ENCODE data around the gene ING5. TPM values are rescaled to one million over a fixed set of nuclear protein-coding genes. Genes with fewer than 3 reads are reported as not detected.

Gene ING5
- total and polyA plus RNA-seq, 9 donors = 21.0 to 29.4 (median 24.9) TPM

DNA sequence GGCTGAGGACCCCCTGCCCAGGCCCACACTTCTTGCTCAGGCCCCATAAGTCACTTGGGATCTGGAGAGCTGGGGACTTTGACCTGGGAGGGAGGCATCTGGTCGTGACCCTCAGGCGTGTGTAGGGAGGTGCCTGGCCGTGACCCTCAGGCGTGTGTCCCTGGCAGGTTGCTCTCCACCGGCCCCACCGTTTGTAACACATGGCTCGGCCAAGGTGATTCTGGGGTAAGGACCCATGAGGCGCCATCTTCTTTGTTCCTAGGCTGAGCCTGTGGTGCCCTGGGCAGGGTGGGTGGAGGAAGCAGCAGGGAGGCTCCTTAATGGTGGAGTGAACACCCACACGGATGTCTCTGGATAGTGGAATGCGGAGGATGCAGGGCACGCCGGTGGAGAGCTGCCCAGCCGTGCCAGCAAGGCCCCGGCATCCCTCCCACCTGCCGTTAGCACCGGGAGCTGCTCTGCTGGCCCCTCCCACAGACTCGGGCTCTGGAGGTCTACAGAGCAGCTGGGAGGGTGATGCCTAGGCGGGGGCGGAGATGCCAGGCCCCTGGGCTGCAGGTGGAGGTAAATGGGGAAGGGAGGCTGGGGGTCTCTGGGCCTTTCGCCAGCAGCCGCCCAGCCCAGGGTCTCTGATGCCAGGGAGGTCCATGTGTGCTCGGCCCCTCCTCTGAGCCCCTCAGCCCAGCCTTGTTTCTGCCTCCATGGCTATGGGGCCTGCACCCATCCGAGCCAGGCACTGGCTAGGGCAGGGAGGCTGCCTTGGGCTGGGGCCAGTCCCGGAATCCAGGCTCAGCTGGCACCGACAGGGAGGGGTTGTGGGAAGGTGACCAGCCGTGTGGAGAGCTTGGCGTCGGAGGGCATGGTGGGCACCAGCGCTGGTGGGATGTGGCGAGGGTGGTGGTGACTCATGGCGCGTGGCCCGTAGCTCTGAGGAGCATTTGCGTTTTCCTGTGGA, 73.7 kb downstream of the ING5 start:
- WGBS (ENCODE audit: insufficient coverage) = 76% methylated on average over 16 of the region's 34 CpGs
- peaks cover 24% of the 10 kb centered on the region for H3K4me1 ChIP-seq (ENCODE audit: control insufficient read depth, insufficient read depth, low read length)
- peaks cover 16% of the 10 kb centered on the region for H3K27me3 ChIP-seq (ENCODE audit: control insufficient read depth, insufficient read depth, low read length)
- H3K4me3 ChIP-seq (ENCODE audit: low read length) = no peak overlapping the region
- no peaks in the 10 kb centered on the region for H3K36me3 ChIP-seq (ENCODE audit: control insufficient read depth, insufficient read depth, low read length)
- H3K9me3 ChIP-seq (replicated peaks; ENCODE audit: control insufficient read depth, low read depth, low read length) = no peaks in the 10 kb centered on the region
- H3K27ac ChIP-seq (ENCODE audit: low read length) = no peak overlapping the region
- no peak for DNase-seq

DNA sequence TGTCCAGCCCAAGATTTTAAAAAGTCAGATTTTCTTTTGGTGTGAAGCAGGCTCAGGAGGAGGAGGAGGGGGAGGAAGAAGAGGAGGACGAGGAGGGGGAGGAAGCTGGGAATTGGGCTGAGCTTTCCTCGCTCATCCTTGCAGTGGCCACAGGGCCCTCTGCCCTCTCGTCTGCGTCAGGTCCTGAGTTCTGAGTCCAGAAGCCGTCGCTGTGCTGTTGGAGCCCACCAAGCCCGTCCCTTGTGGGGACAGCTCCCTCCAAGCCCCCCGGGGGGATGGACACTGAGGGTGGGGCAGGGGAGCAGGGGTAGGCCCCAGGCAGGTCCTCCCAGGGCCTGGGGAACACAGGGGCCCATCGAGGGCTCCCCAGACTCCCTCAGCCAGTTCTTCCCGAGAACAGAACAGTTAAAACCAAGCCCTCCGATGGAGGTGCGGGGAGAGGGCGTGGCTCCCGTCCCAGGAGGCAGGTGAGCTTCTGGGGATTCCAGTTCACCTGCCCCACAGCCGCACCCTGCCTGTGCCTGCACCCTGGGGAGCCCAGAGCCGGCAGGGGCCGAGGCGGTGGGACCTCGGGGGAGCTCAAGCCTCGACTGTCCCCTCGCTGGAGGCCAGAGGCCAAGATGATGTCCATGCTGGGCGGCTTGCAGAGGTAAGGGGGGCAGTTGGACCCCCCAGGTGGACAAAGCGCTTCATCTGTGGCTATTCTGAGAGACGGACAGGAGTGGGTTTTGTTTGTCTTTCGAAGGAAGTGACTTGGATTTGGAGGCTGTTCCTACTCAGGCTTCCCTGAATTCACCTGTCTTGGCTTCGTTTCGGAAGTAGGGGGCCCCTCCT, 74.7 kb downstream of the ING5 start, which contains the start of gene GAL3ST2:
Gene GAL3ST2, plus strand, starts transcription at position 487 of the 834 bp plus-strand sequence. Its CDS starts 134 bp downstream, at position 621.
- DNase-seq = no peak
- 72% methylated on average over 21 of the region's 27 CpGs for WGBS (ENCODE audit: insufficient coverage)
- Histone ChIP-seq H3K9me3 (replicated peaks; ENCODE audit: control insufficient read depth, low read depth, low read length) (peaks cover 2% of the 10 kb centered on the region), H3K27ac (ENCODE audit: low read length) (no peak within 1 kb of the TSS), H3K36me3 (ENCODE audit: control insufficient read depth, insufficient read depth, low read length) (no peaks in the 10 kb centered on the region), H3K4me1 (ENCODE audit: control insufficient read depth, insufficient read depth, low read length) (peaks cover 14% of the 10 kb centered on the region), H3K27me3 (ENCODE audit: control insufficient read depth, insufficient read depth, low read length) (peaks cover 14% of the 10 kb centered on the region), H3K4me3 (ENCODE audit: low read length) (no peak within 1 kb of the TSS)

- Histone ChIP-seq H3K4me1 (ENCODE audit: control insufficient read depth, insufficient read depth, low read length) (peaks cover 9% of the 10 kb centered on the region), H3K27me3 (ENCODE audit: control insufficient read depth, insufficient read depth, low read length) (peaks cover 11% of the 10 kb centered on the region), H3K27ac (ENCODE audit: low read length) (no peak overlapping the region), H3K36me3 (ENCODE audit: control insufficient read depth, insufficient read depth, low read length) (no peaks in the 10 kb centered on the region), H3K4me3 (ENCODE audit: low read length) (no peak overlapping the region), H3K9me3 (replicated peaks; ENCODE audit: control insufficient read depth, low read depth, low read length) (peaks cover 2% of the 10 kb centered on the region)
- WGBS (ENCODE audit: insufficient coverage) = 71% methylated on average over 18 of the region's 22 CpGs
- DNase-seq = no peak
Measured at GRCh38 chr2:241777170-241777685, 75.4 kb downstream of the ING5 start.

DNA sequence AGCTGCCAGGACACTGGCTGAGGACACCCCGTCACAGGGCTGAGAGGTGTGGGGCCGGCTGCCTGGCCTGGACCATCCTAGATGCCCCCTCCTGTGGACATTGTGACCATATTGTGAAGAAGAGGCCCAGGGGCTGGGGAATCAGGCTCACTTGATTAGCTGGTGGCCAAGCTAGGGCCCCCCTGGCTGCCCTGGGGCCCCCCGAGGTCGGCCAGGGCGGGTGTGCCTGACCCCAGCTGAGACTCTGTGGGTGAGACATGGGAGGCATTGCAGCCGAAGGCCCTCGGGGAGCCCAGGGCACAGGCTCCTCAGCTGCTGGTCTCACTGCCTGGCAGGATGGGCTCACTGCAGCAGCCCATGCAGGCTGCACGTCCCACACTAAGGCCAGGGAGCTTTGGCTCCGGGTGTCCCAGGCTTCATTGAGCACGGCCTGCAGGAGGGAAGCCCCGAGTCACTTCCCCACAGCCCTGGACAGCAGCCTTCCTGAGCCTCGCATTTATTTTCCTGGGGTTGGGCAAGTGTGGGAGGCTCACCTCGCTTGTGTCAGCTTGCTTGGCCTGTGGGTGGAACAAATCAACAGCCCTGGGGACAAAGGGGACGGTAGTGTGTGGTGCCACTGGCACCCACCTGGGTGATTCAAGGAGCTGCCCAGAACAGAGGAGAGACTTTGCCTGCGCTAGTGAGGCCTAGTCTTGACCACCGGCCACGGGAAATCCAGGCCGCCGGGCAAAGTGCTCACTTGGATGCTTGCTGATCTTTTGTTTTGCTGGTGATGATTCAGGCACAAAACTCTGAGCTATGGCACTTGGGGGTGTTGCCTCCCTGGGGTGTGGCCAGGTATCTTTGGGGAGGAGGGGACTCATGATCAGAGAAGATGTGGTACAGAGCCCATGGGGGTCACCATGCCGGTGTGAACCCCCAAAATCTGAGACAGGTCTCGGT, 76.1 kb downstream of the ING5 start:
- DNase-seq = no peak
- Histone ChIP-seq H3K4me1 (ENCODE audit: control insufficient read depth, insufficient read depth, low read length) (peaks cover 9% of the 10 kb centered on the region), H3K4me3 (ENCODE audit: low read length) (no peak overlapping the region), H3K36me3 (ENCODE audit: control insufficient read depth, insufficient read depth, low read length) (no peaks in the 10 kb centered on the region), H3K27ac (ENCODE audit: low read length) (no peak overlapping the region), H3K9me3 (replicated peaks; ENCODE audit: control insufficient read depth, low read depth, low read length) (peaks cover 2% of the 10 kb centered on the region), H3K27me3 (ENCODE audit: control insufficient read depth, insufficient read depth, low read length) (peaks cover 7% of the 10 kb centered on the region)
- WGBS (ENCODE audit: insufficient coverage) = 70% methylated on average over 19 of the region's 21 CpGs

Other genes with a start within 250 kb of the ING5 start
- 207 TPM for gene STK25, start 193.5 kb upstream of the ING5 start, total RNA-seq
- 100 to 1,000 TPM; 225 to 364 (median 278) TPM for gene STK25, start 193.5 kb upstream of the ING5 start, polyA plus RNA-seq (ENCODE audit: insufficient read depth in 1 of 8, insufficient read length in 8 of 8, low replicate concordance in 1 of 8)
- gene BOK, start 143.3 kb upstream of the ING5 start, total RNA-seq = 35.3 TPM
- gene BOK, start 143.3 kb upstream of the ING5 start, polyA plus RNA-seq (ENCODE audit: insufficient read depth in 1 of 8, insufficient read length in 8 of 8, low replicate concordance in 1 of 8) = 10 to 100 TPM; 50.7 to 60.4 (median 57.5) TPM
- 43.9 TPM for gene THAP4, start 64.9 kb upstream of the ING5 start, total RNA-seq
- 10 to 100 TPM; 36.3 to 51.7 (median 43.9) TPM for gene THAP4, start 64.9 kb upstream of the ING5 start, polyA plus RNA-seq (ENCODE audit: insufficient read depth in 1 of 8, insufficient read length in 8 of 8, low replicate concordance in 1 of 8)
- 36.5 TPM for gene ATG4B, start 64.3 kb upstream of the ING5 start, total RNA-seq
- gene ATG4B, start 64.3 kb upstream of the ING5 start, polyA plus RNA-seq (ENCODE audit: insufficient read depth in 1 of 8, insufficient read length in 8 of 8, low replicate concordance in 1 of 8) = 10 to 100 TPM; 44.0 to 74.3 (median 58.3) TPM
- gene DTYMK, start 15.2 kb upstream of the ING5 start, total RNA-seq = 22.7 TPM
- 10 to 100 TPM; 24.9 to 35.1 (median 28.6) TPM for gene DTYMK, start 15.2 kb upstream of the ING5 start, polyA plus RNA-seq (ENCODE audit: insufficient read depth in 1 of 8, insufficient read length in 8 of 8, low replicate concordance in 1 of 8)
- 9.1 TPM for gene D2HGDH, start 32.6 kb downstream of the ING5 start, total RNA-seq
- gene D2HGDH, start 32.6 kb downstream of the ING5 start, polyA plus RNA-seq (ENCODE audit: insufficient read depth in 1 of 8, insufficient read length in 8 of 8, low replicate concordance in 1 of 8) = 10 to 100 TPM; 12.3 to 30.0 (median 21.2) TPM
- gene GAL3ST2, start 74.8 kb downstream of the ING5 start, total RNA-seq = 0.09 TPM
- gene GAL3ST2, start 74.8 kb downstream of the ING5 start, polyA plus RNA-seq (ENCODE audit: insufficient read depth in 1 of 8, insufficient read length in 8 of 8, low replicate concordance in 1 of 8) = under 1 TPM in 4 of 8 donors, not detected in 4; 0.25 to 0.43 (median 0.29) TPM
- 6.7 TPM for gene NEU4, start 107.2 kb downstream of the ING5 start, total RNA-seq
- 10 to 100 TPM in 1 of 8 donors, 1 to 10 TPM in 7; 4.6 to 10.1 (median 7.0) TPM for gene NEU4, start 107.2 kb downstream of the ING5 start, polyA plus RNA-seq (ENCODE audit: insufficient read depth in 1 of 8, insufficient read length in 8 of 8, low replicate concordance in 1 of 8)
- 0.04 TPM for gene PDCD1, start 156.9 kb downstream of the ING5 start, total RNA-seq
- gene PDCD1, start 156.9 kb downstream of the ING5 start, polyA plus RNA-seq (ENCODE audit: insufficient read depth in 1 of 8, insufficient read length in 8 of 8, low replicate concordance in 1 of 8) = under 1 TPM in 6 of 8 donors, not detected in 2; 0.07 to 0.36 (median 0.10) TPM
- gene RTP5, start 167.7 kb downstream of the ING5 start, total RNA-seq = not detected
- gene RTP5, start 167.7 kb downstream of the ING5 start, polyA plus RNA-seq (ENCODE audit: insufficient read depth in 1 of 8, insufficient read length in 8 of 8, low replicate concordance in 1 of 8) = under 1 TPM in 3 of 8 donors, not detected in 5; 0.05 to 0.06 (median 0.05) TPM